G401 (cell line): ENCODE measurements around the gene DCTN2. TPM values are rescaled to one million over a fixed set of nuclear protein-coding genes. Genes with fewer than 3 reads are reported as not detected.

Experiments
- total RNA-seq: library from RNA; depleted of rRNA; stranded (reverse); fragments of >200 nt; shearing (Covaris generic); gene quantifications from 2 replicates; pipeline ENCODE4 v1.2.3, GENCODE V29; 2014; rRNA removed

DCTN2 gene
- total RNA-seq, 1 experiment from 2014 or later: 162 TPM

Other genes with a start within 250 kb of the DCTN2 start
- 6.3 and 8.9 TPM in 2 replicates for gene R3HDM2, start 116.1 kb downstream of the DCTN2 start, total RNA-seq
- gene INHBC, start 112.4 kb downstream of the DCTN2 start, total RNA-seq: not detected in 2 replicates
- gene INHBE, start 91.9 kb downstream of the DCTN2 start, total RNA-seq: 0.43 and 0.78 TPM in 2 replicates
- gene GLI1, start 87.4 kb downstream of the DCTN2 start, total RNA-seq: 4.7 and 6.4 TPM in 2 replicates
- gene ARHGAP9, start 67.3 kb downstream of the DCTN2 start, total RNA-seq: 0.18 TPM in 1 of 2 replicates, not detected in the other
- 220 and 246 TPM in 2 replicates for gene MARS1, start 59.1 kb downstream of the DCTN2 start, total RNA-seq
- 23.7 and 24.6 TPM in 2 replicates for gene DDIT3, start 26.7 kb downstream of the DCTN2 start, total RNA-seq
- gene MBD6, start 24.4 kb downstream of the DCTN2 start, total RNA-seq: 1.4 and 2.1 TPM in 2 replicates
- not detected in 2 replicates for gene KIF5A, start 2.9 kb upstream of the DCTN2 start, total RNA-seq
- gene PIP4K2C, start 44.0 kb upstream of the DCTN2 start, total RNA-seq: 19.4 and 25.2 TPM in 2 replicates
- gene DTX3, start 57.6 kb upstream of the DCTN2 start, total RNA-seq: 21.9 and 23.0 TPM in 2 replicates
- gene ARHGEF25, start 64.2 kb upstream of the DCTN2 start, total RNA-seq: 4.6 and 5.7 TPM in 2 replicates
- 12.4 and 19.8 TPM in 2 replicates for gene B4GALNT1, start 86.0 kb upstream of the DCTN2 start, total RNA-seq
- 106 and 134 TPM in 2 replicates for gene OS9, start 146.9 kb upstream of the DCTN2 start, total RNA-seq
- gene AGAP2, start 191.6 kb upstream of the DCTN2 start, total RNA-seq: 11.0 and 11.3 TPM in 2 replicates
- 30.5 and 46.9 TPM in 2 replicates for gene TSPAN31, start 197.8 kb upstream of the DCTN2 start, total RNA-seq
- 721 and 790 TPM in 2 replicates for gene CDK4, start 205.1 kb upstream of the DCTN2 start, total RNA-seq
- 7.2 and 14.2 TPM in 2 replicates for gene MARCHF9, start 207.9 kb upstream of the DCTN2 start, total RNA-seq
- gene CYP27B1, start 219.9 kb upstream of the DCTN2 start, total RNA-seq: 0.18 and 3.9 TPM in 2 replicates
- 15.6 and 30.1 TPM in 2 replicates for gene METTL1, start 224.9 kb upstream of the DCTN2 start, total RNA-seq
- 5.1 and 7.0 TPM in 2 replicates for gene EEF1AKMT3, start 225.4 kb upstream of the DCTN2 start, total RNA-seq
- gene TSFM, start 235.6 kb upstream of the DCTN2 start, total RNA-seq: 73.7 and 75.2 TPM in 2 replicates